Forelimb muscle (tissue), 1 donor: ENCODE results near the gene RRN3. TPM values are rescaled to one million over a fixed set of nuclear protein-coding genes. Genes with fewer than 3 reads are reported as not detected.
"Not testable (repeated sequence)": the region's sequence is repeated elsewhere in the genome, so short reads cannot be mapped to it uniquely, and the experiment has no call there.

ENCODE experiments used
- DNase-seq: peaks from one replicate; pipeline ENCODE4 v3.0.0-alpha.2; 2013; ENCODE audit warnings: low read depth
- polyA plus RNA-seq: library from polyadenylated mRNA; unstranded; fragments of 120-200 nt; gene quantifications from one replicate; pipeline ENCODE4 v1.2.1, GENCODE V29; 2013; ENCODE audit not compliant: insufficient read length

The RRN3 gene
- polyA plus RNA-seq, 1 donor = 31.4 TPM

GRCh38 chr16:15051387-15051951 is 42.6 kb downstream of the RRN3 start:
- DNase-seq = no peak

GRCh38 chr16:15050440-15050839 is 43.6 kb downstream of the RRN3 start:
- not testable (repeated sequence) for DNase-seq

- no peak for DNase-seq
These were observed 44.4 kb downstream of the RRN3 start for GRCh38 chr16:15049581-15050180.

- DNase-seq = no peak
These were observed 47.2 kb downstream of the RRN3 start for GRCh38 chr16:15046692-15047376.

GRCh38 chr16:15045270-15045669 is 48.8 kb downstream of the RRN3 start:
- not testable (repeated sequence) for DNase-seq

- DNase-seq = no peak
These were observed 49.8 kb downstream of the RRN3 start for GRCh38 chr16:15044286-15044685.

- no peak for DNase-seq
These were observed 50.7 kb downstream of the RRN3 start for GRCh38 chr16:15043344-15043743.

- no peak for DNase-seq
These were observed 52.6 kb downstream of the RRN3 start for GRCh38 chr16:15041271-15042004.

GRCh38 chr16:15038689-15039088 is 55.4 kb downstream of the RRN3 start:
- DNase-seq = no peak

- DNase-seq = no peak
These were observed 56.3 kb downstream of the RRN3 start for GRCh38 chr16:15037745-15038144.

- no peak for DNase-seq
These were observed 57.1 kb downstream of the RRN3 start for GRCh38 chr16:15037003-15037402.

- no peak for DNase-seq
These were observed 58.8 kb downstream of the RRN3 start for GRCh38 chr16:15035163-15035729.

GRCh38 chr16:15034266-15035162 is 59.6 kb downstream of the RRN3 start:
- no peak for DNase-seq

GRCh38 chr16:15033309-15033707 is 60.8 kb downstream of the RRN3 start:
- no peak for DNase-seq

GRCh38 chr16:15032547-15033308 is 61.3 kb downstream of the RRN3 start:
- no peak for DNase-seq

- no peak for DNase-seq
These were observed 62.5 kb downstream of the RRN3 start for GRCh38 chr16:15031586-15031985.

GRCh38 chr16:15031179-15031578 is 62.9 kb downstream of the RRN3 start:
- no peak for DNase-seq

- not testable (repeated sequence) for DNase-seq
These were observed 64.3 kb downstream of the RRN3 start for GRCh38 chr16:15029749-15030148.

- DNase-seq = not testable (repeated sequence)
These were observed 65.0 kb downstream of the RRN3 start for GRCh38 chr16:15028801-15029698.
